H9 (cell line): Measurements from ENCODE around the gene MADCAM1. TPM values are rescaled to one million over a fixed set of nuclear protein-coding genes. Genes with fewer than 3 reads are reported as not detected.

Experiments
- DNase-seq: peaks from one replicate; pipeline ENCODE4 v3.0.0-alpha.2; 2017
- H2AFZ ChIP-seq: one replicate; pipeline ENCODE4 v1.6.1; 2013; ENCODE audit warnings: mild to moderate bottlenecking, low read length, control low read depth, moderate library complexity
- H2AK5ac ChIP-seq: 2 replicates; pipeline ENCODE4 v1.6.1; 2013; ENCODE audit warnings: low read length, control low read depth, mixed read lengths; ENCODE audit not compliant: insufficient read length
- H2BK120ac ChIP-seq: one replicate; pipeline ENCODE4 v1.6.1; 2013; ENCODE audit warnings: low read depth, mild to moderate bottlenecking, low read length, control low read depth, inconsistent platforms; ENCODE audit not compliant: poor library complexity, severe bottlenecking
- H2BK12ac ChIP-seq: 2 replicates; pipeline ENCODE4 v1.6.1; 2013; ENCODE audit warnings: low read length, control low read depth, mixed read lengths, low read depth; ENCODE audit not compliant: insufficient read length
- H2BK15ac ChIP-seq: 2 replicates; pipeline ENCODE4 v1.6.1; 2013; ENCODE audit warnings: low read depth, low read length, control low read depth
- H2BK20ac ChIP-seq: one replicate; pipeline ENCODE4 v1.6.1; 2013; ENCODE audit warnings: low read depth, mild to moderate bottlenecking, low read length, control low read depth, inconsistent platforms; ENCODE audit not compliant: poor library complexity, severe bottlenecking
- H2BK5ac ChIP-seq: 2 replicates; pipeline ENCODE4 v1.6.1; 2013; ENCODE audit warnings: low read length, control low read depth, mixed read lengths; ENCODE audit not compliant: insufficient read length
- H3K14ac ChIP-seq: 2 replicates; pipeline ENCODE4 v1.6.1; 2013; ENCODE audit warnings: low read length, control low read depth; ENCODE audit not compliant: insufficient read depth
- H3K18ac ChIP-seq: 2 replicates; pipeline ENCODE4 v1.6.1; 2013; ENCODE audit warnings: low read depth, mild to moderate bottlenecking, mixed read lengths, low read length, control low read depth; ENCODE audit not compliant: insufficient read length
- H3K23ac ChIP-seq: 2 replicates; pipeline ENCODE4 v1.6.1; 2013; ENCODE audit warnings: low read length, control low read depth, mixed read lengths, low read depth; ENCODE audit not compliant: insufficient read length
- H3K23me2 ChIP-seq: 2 replicates; pipeline ENCODE4 v1.6.1; 2013; ENCODE audit warnings: low read depth, mild to moderate bottlenecking, mixed read lengths, low read length, control low read depth; ENCODE audit not compliant: insufficient read length, poor library complexity, severe bottlenecking
- H3K27ac ChIP-seq: 2 replicates; pipeline ENCODE4 v1.5.1; 2013; ENCODE audit warnings: low read length, control low read depth, mixed read lengths, low read depth; ENCODE audit not compliant: insufficient read length
- H3K27me3 ChIP-seq: 2 replicates; pipeline ENCODE4 v1.6.1; 2013; ENCODE audit warnings: low read length, control low read depth, inconsistent platforms; ENCODE audit not compliant: insufficient read depth
- H3K4ac ChIP-seq: 2 replicates; pipeline ENCODE4 v1.6.1; 2013; ENCODE audit warnings: low read depth, mild to moderate bottlenecking, control low read depth, inconsistent platforms, low read length, moderate library complexity
- H3K4me1 ChIP-seq: 2 replicates; pipeline ENCODE4 v1.6.1; 2013; ENCODE audit warnings: low read length, control low read depth, inconsistent platforms; ENCODE audit not compliant: insufficient read depth
- H3K4me2 ChIP-seq: 2 replicates; pipeline ENCODE4 v1.6.1; 2013; ENCODE audit warnings: low read length, control low read depth, mixed read lengths; ENCODE audit not compliant: insufficient read length, insufficient read depth
- H3K56ac ChIP-seq: 2 replicates; pipeline ENCODE4 v1.6.1; 2013; ENCODE audit warnings: low read depth, mild to moderate bottlenecking, mixed read lengths, low read length, control low read depth; ENCODE audit not compliant: insufficient read length
- H3K79me1 ChIP-seq: 2 replicates; pipeline ENCODE4 v1.6.1; 2013; ENCODE audit warnings: low read depth, mild to moderate bottlenecking, moderate library complexity, low read length, control low read depth, inconsistent platforms; ENCODE audit not compliant: insufficient read depth, poor library complexity, severe bottlenecking
- H3K79me2 ChIP-seq: 2 replicates; pipeline ENCODE4 v1.6.1; 2013; ENCODE audit warnings: low read length, control low read depth, inconsistent platforms; ENCODE audit not compliant: insufficient read depth
- H3K9ac ChIP-seq: 2 replicates; pipeline ENCODE4 v1.6.1; 2013; ENCODE audit warnings: low read length, control low read depth, mixed read lengths; ENCODE audit not compliant: insufficient read length; ENCODE audit errors: extremely low read depth
- H3K9me3 ChIP-seq: one replicate; pipeline ENCODE4 v1.6.1; 2013; ENCODE audit warnings: low read depth, low read length, inconsistent platforms; ENCODE audit not compliant: control insufficient read depth
- H3T11ph ChIP-seq: one replicate; pipeline ENCODE4 v1.6.1; 2013; ENCODE audit warnings: mild to moderate bottlenecking, low read length, control low read depth, inconsistent platforms
- H4K20me1 ChIP-seq: one replicate; pipeline ENCODE4 v1.6.1; 2013; ENCODE audit not compliant: control insufficient read depth, insufficient read length, insufficient read depth
- H4K5ac ChIP-seq: 2 replicates; pipeline ENCODE4 v1.6.1; 2013; ENCODE audit warnings: low read depth, mild to moderate bottlenecking, mixed read lengths, low read length, control low read depth; ENCODE audit not compliant: insufficient read length
- H4K8ac ChIP-seq: replicated peaks from 2 replicates; pipeline ENCODE4 v1.6.1; 2013; ENCODE audit warnings: low read length, control low read depth, mixed read lengths, low read depth; ENCODE audit not compliant: insufficient read length
- H4K91ac ChIP-seq: 2 replicates; pipeline ENCODE4 v1.6.1; 2013; ENCODE audit warnings: low read depth, mild to moderate bottlenecking, moderate library complexity, mixed read lengths, low read length, control low read depth; ENCODE audit not compliant: insufficient read length
- H3K27ac Mint-ChIP-seq, 3 experiments: 2 replicates in 2 of 3; 3 replicates in 1 of 3; pipeline ENCODE4 v1.8.0; 2020 to 2021; ENCODE audit warnings: mixed read lengths in 3 of 3, mild to moderate bottlenecking in 1 of 3, moderate library complexity in 1 of 3
- H3K27me3 Mint-ChIP-seq: 2 replicates; pipeline ENCODE4 v1.8.0; 2021; ENCODE audit warnings: low read depth, mild to moderate bottlenecking, moderate library complexity, mixed read lengths
- H3K36me3 Mint-ChIP-seq, 3 experiments: 2 replicates in 2 of 3; 3 replicates in 1 of 3; pipeline ENCODE4 v1.8.0; 2020 to 2021; ENCODE audit warnings: low read depth in 3 of 3, mixed read lengths in 3 of 3; ENCODE audit not compliant: insufficient read depth in 1 of 3
- H3K4me1 Mint-ChIP-seq, 2 experiments: 2 replicates each; pipeline ENCODE4 v1.8.0; 2020; ENCODE audit warnings: mixed read lengths in 2 of 2
- H3K4me3 Mint-ChIP-seq, 2 experiments: 2 replicates in 1 of 2; 3 replicates in 1 of 2; pipeline ENCODE4 v1.8.0; 2020 to 2021; ENCODE audit warnings: mild to moderate bottlenecking in 2 of 2, mixed read lengths in 2 of 2, moderate library complexity in 1 of 2
- H3K9me3 Mint-ChIP-seq, 2 experiments: 2 replicates in 1 of 2; 3 replicates in 1 of 2; pipeline ENCODE4 v1.8.0; 2020; ENCODE audit warnings: mild to moderate bottlenecking in 2 of 2, mixed read lengths in 2 of 2, moderate library complexity in 1 of 2
- CTCF ChIP-seq: fragments of 200-600 bp; sonication (generic); conservative IDR thresholded peaks from 3 replicates; pipeline ENCODE4 v1.8.0; 2021; ENCODE audit warnings: antibody characterized with exemption, mild to moderate bottlenecking
- WGBS: extraction: QIAGEN DNeasy Blood & Tissue Kit; methylation state at CpG from one replicate; pipeline ENCODE4 v1.1.7; 2013; ENCODE audit warnings: missing lambda C conversion rate, low lambda C conversion rate, mixed read lengths; ENCODE audit not compliant: insufficient read length; ENCODE audit errors: extremely low coverage; 5-methylcytosine and 5-hydroxymethylcytosine counted together
- total RNA-seq: library from RNA; stranded (reverse); gene quantifications from 2 replicates; pipeline ENCODE4 v1.2.1, GENCODE V29; 2021

Gene MADCAM1
- total RNA-seq, 1 experiment from 2014 or later = 1.2 TPM

- no CpG with 5 or more reads among the region's 13 CpGs for WGBS
- H3K27me3 ChIP-seq = no peaks in the 10 kb centered on the region
- no peaks in the 10 kb centered on the region for H3K9me3 ChIP-seq
Measured at GRCh38 chr19:525857-526419, 29.7 kb downstream of the MADCAM1 start.

More at GRCh38 chr19:525857-526419, 29.7 kb downstream of the MADCAM1 start:
- no peak overlapping the region for H3K23ac ChIP-seq
- H2BK12ac ChIP-seq = no peak overlapping the region
- no peaks in the 10 kb centered on the region for H3K4me1 ChIP-seq
- 0 out of 7 replicates have a peak overlapping the region, but pooled peaks of 1 of the 3 experiments have one; percentile 25 for H3K27ac Mint-ChIP-seq
- H4K5ac ChIP-seq = no peak overlapping the region
- H3K27ac ChIP-seq = no peak overlapping the region
- peaks cover 0 to 2% of the 10 kb centered on the region in 2 experiments; a peak in 1 of 5 replicates for H3K9me3 Mint-ChIP-seq
- H2BK15ac ChIP-seq = no peak overlapping the region
- H3K4ac ChIP-seq = no peak overlapping the region
- no peak overlapping the region for H3K56ac ChIP-seq
- H3T11ph ChIP-seq = no peak overlapping the region
- no peak overlapping the region for H3K4me3 Mint-ChIP-seq
- H4K20me1 ChIP-seq = peaks cover 4% of the 10 kb centered on the region
- peaks cover 0 to 3% (median 0%) of the 10 kb centered on the region in 3 experiments; a peak in 2 of 7 replicates for H3K36me3 Mint-ChIP-seq
- no peak for TF ChIP-seq CTCF
- no peaks in the 10 kb centered on the region for H3K79me2 ChIP-seq
- H3K14ac ChIP-seq = no peak overlapping the region
- H3K4me2 ChIP-seq = no peak overlapping the region
- peaks cover 6 to 30% of the 10 kb centered on the region in 2 experiments for H3K4me1 Mint-ChIP-seq
- no peaks in the 10 kb centered on the region for H3K23me2 ChIP-seq
- H3K79me1 ChIP-seq = no peaks in the 10 kb centered on the region
- no peak overlapping the region for H2AFZ ChIP-seq
- no peak overlapping the region for H2BK5ac ChIP-seq
- no peak overlapping the region for H4K91ac ChIP-seq
- H2BK120ac ChIP-seq = no peak overlapping the region
- H3K18ac ChIP-seq = no peak overlapping the region
- no peak overlapping the region for H3K9ac ChIP-seq
- no peak overlapping the region for H2AK5ac ChIP-seq
- H4K8ac ChIP-seq = no peak overlapping the region
- DNase-seq = no peak
- H3K27me3 Mint-ChIP-seq = peaks cover 35% of the 10 kb centered on the region
- no peak overlapping the region for H2BK20ac ChIP-seq
